HepG2 (cell line): ENCODE data around the gene HEXA. TPM values are rescaled to one million over a fixed set of nuclear protein-coding genes. Genes with fewer than 3 reads are reported as not detected.

ENCODE experiments used
- ATM ChIP-seq: fragments of 450-650 bp; IDR thresholded peaks from 2 replicates; pipeline ENCODE4 v1.7.1; 2017; ENCODE audit warnings: mild to moderate bottlenecking, borderline replicate concordance
- CREM ChIP-seq, 2 experiments: sonication (generic) in 1 of 2; formaldehyde crosslinking in 1 of 2; IDR thresholded peaks; 2 replicates each; pipeline versions ENCODE4 v1.4.0 to v1.6.1; 2016 to 2020; ENCODE audit warnings: antibody characterized with exemption in 1 of 2, mild to moderate bottlenecking in 1 of 2, missing genetic modification reagents in 1 of 2
- EP300 ChIP-seq, 3 experiments: sonication (generic) in 1 of 3; formaldehyde crosslinking in 1 of 3; IDR thresholded peaks; 2 replicates each; pipeline versions ENCODE4 v1.5.1 to v1.6.1; 2011 to 2020; ENCODE audit warnings: low read depth in 2 of 3, low read length in 2 of 3, borderline replicate concordance in 1 of 3, improper control_type of control experiment in 1 of 3, mild to moderate bottlenecking in 1 of 3, missing genetic modification reagents in 1 of 3, moderate library complexity in 1 of 3
- ERF ChIP-seq: IDR thresholded peaks from 2 replicates; pipeline ENCODE4 v1.6.1; 2018; ENCODE audit warnings: missing biosample characterization, missing genetic modification reagents
- FOXA3 ChIP-seq: IDR thresholded peaks from 2 replicates; pipeline ENCODE4 v1.6.1; 2016; ENCODE audit warnings: missing genetic modification reagents, missing compliant biosample characterization
- HHEX ChIP-seq: IDR thresholded peaks from 2 replicates; pipeline ENCODE4 v1.6.1; 2016; ENCODE audit warnings: control low read depth
- KLF16 ChIP-seq, 2 experiments: sonication (generic) in 1 of 2; formaldehyde crosslinking in 1 of 2; IDR thresholded peaks; 2 replicates each; pipeline versions ENCODE4 v1.6.1 to v1.8.0; 2016 to 2023; ENCODE audit warnings: missing genetic modification reagents in 2 of 2, missing compliant biosample characterization in 1 of 2
- NCOR1 ChIP-seq: fragments of 200-600 bp; sonication (generic); IDR thresholded peaks from 2 replicates; pipeline ENCODE4 v1.7.0; 2017; ENCODE audit warnings: antibody characterized with exemption, low read length, borderline replicate concordance
- NKX3-1 ChIP-seq: sonication (generic); formaldehyde crosslinking; IDR thresholded peaks from 2 replicates; pipeline ENCODE4 v1.5.0; 2020; ENCODE audit warnings: missing genetic modification reagents
- PAWR ChIP-seq: sonication (generic); formaldehyde crosslinking; IDR thresholded peaks from 2 replicates; pipeline ENCODE4 v1.4.0; 2020; ENCODE audit warnings: missing genetic modification reagents, mild to moderate bottlenecking, borderline replicate concordance
- PCBP1 ChIP-seq: fragments of 200-400 bp; formaldehyde crosslinking; IDR thresholded peaks from 2 replicates; pipeline ENCODE4 v1.6.1; 2017; ENCODE audit warnings: mild to moderate bottlenecking, low read depth, low read length, borderline replicate concordance
- SOX5 ChIP-seq: IDR thresholded peaks from 2 replicates; pipeline ENCODE4 v1.6.1; 2016; ENCODE audit warnings: borderline replicate concordance
- SOX6 ChIP-seq, 2 experiments: fragments of 450-650 bp in 1 of 2; sonication (generic) in 1 of 2; formaldehyde crosslinking in 1 of 2; IDR thresholded peaks; 2 replicates each; pipeline versions ENCODE4 v1.4.0 to v1.6.1; 2017 to 2020; ENCODE audit warnings: antibody characterized with exemption in 1 of 2, mild to moderate bottlenecking in 1 of 2, missing genetic modification reagents in 1 of 2
- TAF15 ChIP-seq: fragments of 200-400 bp; formaldehyde crosslinking; IDR thresholded peaks from one replicate; pipeline ENCODE4 v1.6.1; 2018; ENCODE audit warnings: mild to moderate bottlenecking, low read depth, low read length; ENCODE audit not compliant: poor library complexity, severe bottlenecking
- ZBTB20 ChIP-seq: sonication (generic); formaldehyde crosslinking; IDR thresholded peaks from 2 replicates; pipeline ENCODE4 v1.8.1; 2023; ENCODE audit warnings: missing genetic modification reagents, low read depth, mild to moderate bottlenecking, borderline replicate concordance
- ZBTB8A ChIP-seq: sonication (generic); formaldehyde crosslinking; IDR thresholded peaks from 2 replicates; pipeline ENCODE4 v1.4.0; 2020; ENCODE audit warnings: mild to moderate bottlenecking, low read depth, missing genetic modification reagents, borderline replicate concordance
- ZNF143 ChIP-seq: sonication (generic); formaldehyde crosslinking; IDR thresholded peaks from 2 replicates; pipeline ENCODE4 v1.4.0; 2020; ENCODE audit warnings: missing genetic modification reagents
- ZNF746 ChIP-seq: sonication (generic); formaldehyde crosslinking; IDR thresholded peaks from 2 replicates; pipeline ENCODE4 v1.8.0; 2022; ENCODE audit warnings: mild to moderate bottlenecking, missing genetic modification reagents
- ZSCAN30 ChIP-seq: sonication (generic); formaldehyde crosslinking; IDR thresholded peaks from 2 replicates; pipeline ENCODE4 v1.5.0; 2020; ENCODE audit warnings: mild to moderate bottlenecking, missing genetic modification reagents
- polyA plus RNA-seq, 8 experiments: library from polyadenylated mRNA; depleted of rRNA in 3 of 8; stranded (reverse) in 7 of 8; unstranded in 1 of 8; fragments of >200 nt; fragmentation: Illumina TruSeq in 4 of 8; extraction: Trizol in 4 of 8; gene quantifications; 2 replicates each; pipeline versions ENCODE4 v1.2.1 to v1.2.3, GENCODE V29; 2011 to 2016; ENCODE audit warnings: low read depth in 4 of 8, missing spikeins in 1 of 8, mixed read lengths in 1 of 8; ENCODE audit not compliant: insufficient read depth in 1 of 8
- total RNA-seq, 5 experiments: library from RNA; depleted of rRNA; stranded (reverse); fragments of >200 nt; fragmentation: Illumina TruSeq; extraction: Trizol; gene quantifications; 2 replicates each; pipeline ENCODE4 v1.2.3, GENCODE V29; 2016; ENCODE audit warnings: low read depth in 1 of 5
- TF ChIP-seq, protein P1 (sequence below): sonication (generic); formaldehyde crosslinking; IDR thresholded peaks from 2 replicates; pipeline ENCODE4 v1.5.0; 2020; ENCODE audit warnings: missing genetic modification reagents
- TF ChIP-seq, protein P2 (sequence below): sonication (generic); formaldehyde crosslinking; IDR thresholded peaks from 2 replicates; pipeline ENCODE4 v1.5.0; 2020; ENCODE audit warnings: missing genetic modification reagents, mild to moderate bottlenecking, borderline replicate concordance
- TF ChIP-seq, protein P3 (sequence below): sonication (generic); formaldehyde crosslinking; IDR thresholded peaks from 2 replicates; pipeline ENCODE4 v1.4.0; 2020; ENCODE audit warnings: mild to moderate bottlenecking, missing genetic modification reagents
- TF ChIP-seq, protein P4 (sequence below): sonication (generic); formaldehyde crosslinking; IDR thresholded peaks from 2 replicates; pipeline ENCODE4 v1.5.1; 2020; ENCODE audit warnings: mild to moderate bottlenecking, moderate library complexity, missing genetic modification reagents
- TF ChIP-seq, protein P5 (sequence below): sonication (generic); formaldehyde crosslinking; IDR thresholded peaks from 2 replicates; pipeline ENCODE4 v1.8.1; 2022; ENCODE audit warnings: mild to moderate bottlenecking, missing genetic modification reagents

The HEXA gene
- total and polyA plus RNA-seq, 2 of the 13 experiments (the other 11 are each of a cell fraction or from before 2014, with no cell fraction given) = 106 to 219 TPM

DNA sequence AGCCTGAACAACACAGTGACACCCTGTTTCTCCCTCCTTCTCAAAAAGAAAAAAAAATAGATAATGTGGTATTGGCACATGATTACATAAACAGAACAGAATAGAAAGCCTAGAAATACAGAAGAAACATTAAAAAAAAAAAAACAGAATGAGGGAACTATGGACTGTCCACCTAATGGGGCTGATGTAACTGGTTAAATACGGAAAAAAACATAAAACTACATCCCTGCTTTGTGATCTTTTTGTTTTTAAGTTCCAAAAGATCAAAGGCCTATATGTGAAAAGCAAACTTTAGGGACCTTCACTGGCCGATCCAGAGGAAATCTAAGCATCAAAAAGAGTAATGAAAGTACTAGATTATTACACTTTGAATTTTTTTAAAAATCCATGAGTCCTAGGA is 39.5 kb upstream of the HEXA start (continued):
- TF ChIP-seq CREM (IDR thresholded peaks at IDR 0.05) = peak; percentile 34; the same call in 1 of the 2 replicates
- no peak for TF ChIP-seq CREM (CRISPR knock-in tag; IDR thresholded peaks at IDR 0.05)
- TF ChIP-seq, protein P1, sequence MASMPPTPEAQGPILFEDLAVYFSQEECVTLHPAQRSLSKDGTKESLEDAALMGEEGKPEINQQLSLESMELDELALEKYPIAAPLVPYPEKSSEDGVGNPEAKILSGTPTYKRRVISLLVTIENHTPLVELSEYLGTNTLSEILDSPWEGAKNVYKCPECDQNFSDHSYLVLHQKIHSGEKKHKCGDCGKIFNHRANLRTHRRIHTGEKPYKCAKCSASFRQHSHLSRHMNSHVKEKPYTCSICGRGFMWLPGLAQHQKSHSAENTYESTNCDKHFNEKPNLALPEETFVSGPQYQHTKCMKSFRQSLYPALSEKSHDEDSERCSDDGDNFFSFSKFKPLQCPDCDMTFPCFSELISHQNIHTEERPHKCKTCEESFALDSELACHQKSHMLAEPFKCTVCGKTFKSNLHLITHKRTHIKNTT (CRISPR knock-in tag) = no peak
- TF ChIP-seq KLF16 (CRISPR knock-in tag; IDR thresholded peaks at IDR 0.05) = no peak
- no peak for TF ChIP-seq PCBP1
- no peak for TF ChIP-seq ATM
- TF ChIP-seq, protein P2, sequence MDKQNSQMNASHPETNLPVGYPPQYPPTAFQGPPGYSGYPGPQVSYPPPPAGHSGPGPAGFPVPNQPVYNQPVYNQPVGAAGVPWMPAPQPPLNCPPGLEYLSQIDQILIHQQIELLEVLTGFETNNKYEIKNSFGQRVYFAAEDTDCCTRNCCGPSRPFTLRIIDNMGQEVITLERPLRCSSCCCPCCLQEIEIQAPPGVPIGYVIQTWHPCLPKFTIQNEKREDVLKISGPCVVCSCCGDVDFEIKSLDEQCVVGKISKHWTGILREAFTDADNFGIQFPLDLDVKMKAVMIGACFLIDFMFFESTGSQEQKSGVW (CRISPR knock-in tag) = no peak
- no peak for TF ChIP-seq ZSCAN30 (CRISPR knock-in tag)
- TF ChIP-seq EP300 (IDR thresholded peaks at IDR 0.05; ENCODE audit: low read depth in 2 of 2, low read length in 2 of 2) = peak in 1 of 2 experiments; percentile 54; a peak in 1 of 4 replicates
- TF ChIP-seq EP300 (CRISPR knock-in tag; IDR thresholded peaks at IDR 0.05; ENCODE audit: borderline replicate concordance) = no peak
- TF ChIP-seq, protein P3, sequence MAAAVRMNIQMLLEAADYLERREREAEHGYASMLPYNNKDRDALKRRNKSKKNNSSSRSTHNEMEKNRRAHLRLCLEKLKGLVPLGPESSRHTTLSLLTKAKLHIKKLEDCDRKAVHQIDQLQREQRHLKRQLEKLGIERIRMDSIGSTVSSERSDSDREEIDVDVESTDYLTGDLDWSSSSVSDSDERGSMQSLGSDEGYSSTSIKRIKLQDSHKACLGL = no peak
- TF ChIP-seq TAF15 = no peak
- TF ChIP-seq ZNF746 (CRISPR knock-in tag) = no peak
- no peak for TF ChIP-seq ZBTB8A (CRISPR knock-in tag)
- TF ChIP-seq, protein P4, sequence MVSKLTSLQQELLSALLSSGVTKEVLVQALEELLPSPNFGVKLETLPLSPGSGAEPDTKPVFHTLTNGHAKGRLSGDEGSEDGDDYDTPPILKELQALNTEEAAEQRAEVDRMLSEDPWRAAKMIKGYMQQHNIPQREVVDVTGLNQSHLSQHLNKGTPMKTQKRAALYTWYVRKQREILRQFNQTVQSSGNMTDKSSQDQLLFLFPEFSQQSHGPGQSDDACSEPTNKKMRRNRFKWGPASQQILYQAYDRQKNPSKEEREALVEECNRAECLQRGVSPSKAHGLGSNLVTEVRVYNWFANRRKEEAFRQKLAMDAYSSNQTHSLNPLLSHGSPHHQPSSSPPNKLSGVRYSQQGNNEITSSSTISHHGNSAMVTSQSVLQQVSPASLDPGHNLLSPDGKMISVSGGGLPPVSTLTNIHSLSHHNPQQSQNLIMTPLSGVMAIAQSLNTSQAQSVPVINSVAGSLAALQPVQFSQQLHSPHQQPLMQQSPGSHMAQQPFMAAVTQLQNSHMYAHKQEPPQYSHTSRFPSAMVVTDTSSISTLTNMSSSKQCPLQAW = no peak
- TF ChIP-seq PAWR (CRISPR knock-in tag) = no peak
- TF ChIP-seq, protein P5, sequence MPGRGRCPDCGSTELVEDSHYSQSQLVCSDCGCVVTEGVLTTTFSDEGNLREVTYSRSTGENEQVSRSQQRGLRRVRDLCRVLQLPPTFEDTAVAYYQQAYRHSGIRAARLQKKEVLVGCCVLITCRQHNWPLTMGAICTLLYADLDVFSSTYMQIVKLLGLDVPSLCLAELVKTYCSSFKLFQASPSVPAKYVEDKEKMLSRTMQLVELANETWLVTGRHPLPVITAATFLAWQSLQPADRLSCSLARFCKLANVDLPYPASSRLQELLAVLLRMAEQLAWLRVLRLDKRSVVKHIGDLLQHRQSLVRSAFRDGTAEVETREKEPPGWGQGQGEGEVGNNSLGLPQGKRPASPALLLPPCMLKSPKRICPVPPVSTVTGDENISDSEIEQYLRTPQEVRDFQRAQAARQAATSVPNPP (CRISPR knock-in tag) = no peak
- TF ChIP-seq ZNF143 = no peak
- no peak for TF ChIP-seq NKX3-1
- TF ChIP-seq ZBTB20 (CRISPR knock-in tag) = peak; percentile 95; the same call in 1 of the 2 replicates
- no peak for TF ChIP-seq SOX6 (IDR thresholded peaks at IDR 0.05)
- TF ChIP-seq SOX6 (CRISPR knock-in tag; IDR thresholded peaks at IDR 0.05) = peak; percentile 69
- TF ChIP-seq ERF (CRISPR knock-in tag) = no peak
- TF ChIP-seq FOXA3 (CRISPR knock-in tag) = 0 out of 2 replicates have a peak, but pooled peaks have one; percentile 6
- TF ChIP-seq NCOR1 = peak; percentile 47; the same call in 1 of the 2 replicates
- peak; percentile 81; the same call in 1 of the 2 replicates for TF ChIP-seq SOX5 (CRISPR knock-in tag)
- no peak for TF ChIP-seq HHEX (CRISPR knock-in tag)
